SJSA1 (cell line): ENCODE data around the gene NANOG. TPM values are rescaled to one million over a fixed set of nuclear protein-coding genes. Genes with fewer than 3 reads are reported as not detected.
"Not testable (repeated sequence)": the region's sequence is repeated elsewhere in the genome, so short reads cannot be mapped to it uniquely, and the experiment has no call there.

ENCODE experiments used
- DNase-seq, 2 experiments: peaks; one replicate each; pipeline ENCODE4 v3.0.0-alpha.2; 2015 to 2020; ENCODE audit warnings: low spot score in 2 of 2, low read depth in 1 of 2
- H3K27ac ChIP-seq: fragments of 250-450 bp; sonication (Bioruptor Pico); 2 replicates; pipeline ENCODE4 v1.5.1; 2020; ENCODE audit warnings: mild to moderate bottlenecking, moderate library complexity
- H3K27me3 ChIP-seq: fragments of 250-450 bp; sonication (Bioruptor Pico); replicated peaks from 2 replicates; pipeline ENCODE4 v1.5.1; 2020; ENCODE audit warnings: mild to moderate bottlenecking, moderate library complexity
- H3K36me3 ChIP-seq: fragments of 250-450 bp; sonication (Bioruptor Pico); 2 replicates; pipeline ENCODE4 v1.5.1; 2020; ENCODE audit warnings: mild to moderate bottlenecking
- H3K4me1 ChIP-seq: fragments of 250-450 bp; sonication (Bioruptor Pico); replicated peaks from 2 replicates; pipeline ENCODE4 v1.6.1; 2021; ENCODE audit warnings: mild to moderate bottlenecking
- H3K4me3 ChIP-seq: fragments of 250-450 bp; sonication (Bioruptor Pico); 2 replicates; pipeline ENCODE4 v1.5.1; 2020; ENCODE audit warnings: mild to moderate bottlenecking
- H3K9me3 ChIP-seq: fragments of 250-450 bp; sonication (Bioruptor Pico); replicated peaks from 2 replicates; pipeline ENCODE4 v1.5.1; 2020; ENCODE audit warnings: mild to moderate bottlenecking
- total RNA-seq: library from RNA; depleted of rRNA; stranded (reverse); fragments of >200 nt; shearing (Covaris generic); gene quantifications from 2 replicates; pipeline ENCODE4 v1.2.3, GENCODE V29; 2014

The NANOG gene
- total RNA-seq, 1 experiment from 2014 or later, result not detected

DNA sequence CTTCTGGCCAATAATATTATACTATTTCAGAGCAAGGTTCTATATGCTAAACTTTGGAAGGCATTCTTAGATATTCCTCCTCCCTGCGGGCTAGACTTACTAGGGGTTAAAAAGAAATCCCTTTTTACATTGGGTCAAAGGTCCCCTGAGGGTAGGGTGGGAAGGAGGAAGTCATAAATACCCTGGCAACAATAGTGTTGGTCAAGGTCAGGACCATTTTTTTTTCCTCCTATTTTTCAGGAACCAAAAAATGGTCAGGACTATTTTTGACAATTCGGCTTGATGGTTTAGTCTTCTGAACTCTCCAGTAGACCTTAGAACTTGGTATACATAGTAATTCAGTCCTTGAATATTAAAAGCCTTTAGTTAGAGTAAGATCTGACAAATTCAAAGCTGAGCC lies 4.5 kb upstream of the NANOG start:
- H3K4me3 ChIP-seq, result no peak overlapping the region
- H3K4me1 ChIP-seq, result no peaks in the 10 kb centered on the region
- no peak overlapping the region for H3K27ac ChIP-seq
- no peaks in the 10 kb centered on the region for H3K36me3 ChIP-seq
- DNase-seq, result no peak
- H3K27me3 ChIP-seq, result no peaks in the 10 kb centered on the region
- no peaks in the 10 kb centered on the region for H3K9me3 ChIP-seq

GRCh38 chr12:7787574-7788293 lies 1.5 kb upstream of the NANOG start:
- H3K36me3 ChIP-seq, result no peaks in the 10 kb centered on the region
- DNase-seq, result no peak
- no peaks in the 10 kb centered on the region for H3K9me3 ChIP-seq
- no peaks in the 10 kb centered on the region for H3K4me1 ChIP-seq
- H3K4me3 ChIP-seq, result no peak overlapping the region
- H3K27ac ChIP-seq, result no peak overlapping the region
- H3K27me3 ChIP-seq, result no peaks in the 10 kb centered on the region

GRCh38 chr12:7788294-7788660 lies 925 bp upstream of the NANOG start:
- no peaks in the 10 kb centered on the region for H3K27me3 ChIP-seq
- no peaks in the 10 kb centered on the region for H3K4me1 ChIP-seq
- no peak overlapping the region for H3K4me3 ChIP-seq
- no peak for DNase-seq
- H3K9me3 ChIP-seq, result no peaks in the 10 kb centered on the region
- H3K36me3 ChIP-seq, result no peaks in the 10 kb centered on the region
- H3K27ac ChIP-seq, result no peak overlapping the region

GRCh38 chr12:7793211-7793610 lies 4.0 kb downstream of the NANOG start:
- no peak overlapping the region for H3K4me3 ChIP-seq
- no peak for DNase-seq
- no peaks in the 10 kb centered on the region for H3K36me3 ChIP-seq
- H3K27ac ChIP-seq, result no peak overlapping the region
- no peaks in the 10 kb centered on the region for H3K9me3 ChIP-seq
- 0 out of 2 replicates have a peak, but pooled peaks cover 3% of the 10 kb centered on the region for H3K27me3 ChIP-seq
- H3K4me1 ChIP-seq, result no peaks in the 10 kb centered on the region

GRCh38 chr12:7797269-7797668 lies 8.1 kb downstream of the NANOG start:
- not testable (repeated sequence) for H3K9me3 ChIP-seq, H3K4me1 ChIP-seq, H3K27ac ChIP-seq, DNase-seq, H3K4me3 ChIP-seq, H3K36me3 ChIP-seq, H3K27me3 ChIP-seq

DNA sequence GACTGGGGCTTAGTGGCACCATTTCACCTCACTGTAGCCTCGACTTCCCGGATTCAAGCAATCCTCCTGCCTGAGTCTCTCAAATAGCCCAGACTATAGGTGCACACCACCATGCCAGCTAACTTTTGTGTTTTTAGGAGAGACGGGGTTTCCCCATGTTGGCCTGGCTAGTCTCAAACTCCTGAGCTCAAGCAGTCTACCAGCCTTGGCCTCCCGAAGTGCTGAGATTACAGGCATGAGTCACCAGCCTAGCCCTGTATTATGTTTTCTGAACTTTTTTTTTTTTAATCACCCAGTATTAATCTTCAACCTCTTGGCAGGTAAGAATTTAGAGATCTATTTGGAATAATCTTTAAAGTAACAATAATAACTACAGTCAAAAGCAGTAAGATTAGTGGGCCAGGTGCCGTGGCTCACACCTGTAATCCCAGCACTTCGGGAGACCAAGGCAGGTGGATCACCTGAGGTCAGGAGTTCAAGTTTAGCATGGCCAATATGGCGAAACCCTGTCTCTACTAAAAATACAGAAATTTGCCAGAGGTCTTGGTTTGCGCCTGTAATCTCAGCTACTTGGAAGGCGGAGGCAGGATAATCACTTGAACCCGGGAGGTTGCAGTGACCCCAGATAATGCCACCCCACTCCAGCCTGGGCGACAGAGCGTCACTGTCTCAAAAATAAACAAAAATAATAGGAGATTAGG lies 8.6 kb downstream of the NANOG start:
- Histone ChIP-seq H3K27ac (no peak overlapping the region), H3K4me1 (no peaks in the 10 kb centered on the region), H3K36me3 (no peaks in the 10 kb centered on the region), H3K4me3 (no peak overlapping the region), H3K27me3 (0 out of 2 replicates have a peak, but pooled peaks cover 3% of the 10 kb centered on the region), H3K9me3 (no peaks in the 10 kb centered on the region)
- no peak for DNase-seq

GRCh38 chr12:7798750-7799308 lies 9.6 kb downstream of the NANOG start:
- not testable (repeated sequence) for H3K4me1 ChIP-seq, DNase-seq, H3K9me3 ChIP-seq, H3K27me3 ChIP-seq, H3K4me3 ChIP-seq, H3K27ac ChIP-seq, H3K36me3 ChIP-seq

DNA sequence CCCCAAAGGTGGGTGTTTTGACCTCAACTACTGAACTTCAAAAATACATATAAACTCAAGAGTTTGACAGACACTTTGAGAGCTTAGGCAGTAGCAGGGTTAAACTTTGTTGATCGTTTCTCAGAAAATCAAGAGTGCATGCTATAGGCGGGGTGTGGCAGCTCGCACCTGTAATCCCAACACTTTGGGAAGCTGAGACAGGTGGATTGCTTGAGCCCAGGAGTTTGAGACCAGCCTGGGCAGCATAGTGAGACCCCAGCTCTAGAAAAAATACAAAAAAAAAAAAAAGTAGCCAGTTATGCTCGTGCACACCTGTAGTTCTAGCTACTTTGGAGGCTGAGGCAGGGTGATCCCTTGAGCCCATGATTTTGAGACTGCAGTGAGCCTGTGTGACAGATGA lies 12.3 kb downstream of the NANOG start:
- no peaks in the 10 kb centered on the region for H3K27me3 ChIP-seq
- no peak for DNase-seq
- no peak overlapping the region for H3K4me3 ChIP-seq
- no peak overlapping the region for H3K27ac ChIP-seq
- no peaks in the 10 kb centered on the region for H3K4me1 ChIP-seq
- H3K36me3 ChIP-seq, result no peaks in the 10 kb centered on the region
- H3K9me3 ChIP-seq, result no peaks in the 10 kb centered on the region

- not testable (repeated sequence) for DNase-seq, H3K36me3 ChIP-seq, H3K4me3 ChIP-seq, H3K9me3 ChIP-seq, H3K4me1 ChIP-seq, H3K27ac ChIP-seq, H3K27me3 ChIP-seq
Measured at GRCh38 chr12:7806319-7806718, 17.1 kb downstream of the NANOG start.

DNA sequence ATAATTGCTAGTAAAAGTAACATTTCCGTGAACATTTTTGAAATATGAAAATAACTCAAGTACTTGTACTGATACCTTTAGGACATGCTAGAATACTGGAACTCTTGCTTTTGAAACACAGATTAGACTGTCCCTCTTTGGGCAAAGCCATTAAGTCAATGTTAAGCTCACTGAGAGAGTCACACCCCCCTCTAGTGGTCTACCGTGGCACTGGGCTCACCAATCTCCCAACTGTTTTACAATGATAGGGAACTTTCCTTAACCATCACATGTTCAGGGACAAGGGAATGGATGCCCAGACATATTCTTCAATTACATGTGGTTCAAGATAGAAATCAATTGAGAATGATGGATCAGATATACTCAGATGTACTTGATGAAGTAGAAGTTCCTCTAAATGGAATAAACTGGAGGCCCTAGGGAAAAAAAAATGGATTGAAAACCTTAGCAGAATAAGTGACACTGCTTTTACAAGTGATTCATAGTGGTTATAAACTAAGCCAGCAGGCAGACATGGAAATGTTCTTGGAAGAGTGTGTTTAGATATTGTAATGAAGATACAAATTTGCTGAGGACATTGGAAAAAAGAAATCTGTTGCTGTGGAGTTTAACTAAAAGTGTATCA lies 17.8 kb downstream of the NANOG start:
- Histone ChIP-seq H3K4me3 (no peak overlapping the region), H3K27me3 (no peaks in the 10 kb centered on the region), H3K36me3 (no peaks in the 10 kb centered on the region), H3K9me3 (no peaks in the 10 kb centered on the region), H3K27ac (no peak overlapping the region), H3K4me1 (no peaks in the 10 kb centered on the region)
- DNase-seq, result peak; percentile 33 to 62

DNA sequence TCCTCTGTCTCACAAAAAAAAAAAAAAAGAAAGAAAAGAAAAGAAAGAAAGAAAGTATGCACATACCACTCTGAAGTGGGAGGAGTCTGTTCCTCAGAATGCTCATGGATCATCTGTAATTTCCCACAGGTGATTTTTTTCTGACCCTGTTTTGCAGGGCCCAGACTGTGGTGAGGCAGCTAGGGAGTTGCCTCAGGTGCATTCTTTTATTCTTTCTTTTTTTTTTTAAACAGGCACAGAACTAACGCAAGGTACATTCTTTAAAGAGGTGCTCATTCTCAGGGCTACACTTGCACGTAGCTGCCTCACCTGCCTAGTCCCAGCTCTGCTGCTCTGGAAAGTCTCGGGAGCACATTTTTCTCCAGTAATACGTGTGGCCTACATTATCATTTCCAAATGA lies 36.6 kb downstream of the NANOG start:
- not testable (repeated sequence) for H3K4me3 ChIP-seq, DNase-seq, H3K9me3 ChIP-seq, H3K36me3 ChIP-seq, H3K27me3 ChIP-seq, H3K4me1 ChIP-seq, H3K27ac ChIP-seq

GRCh38 chr12:7829737-7830136 lies 40.5 kb downstream of the NANOG start:
- not testable (repeated sequence) for DNase-seq, H3K27me3 ChIP-seq, H3K27ac ChIP-seq, H3K4me1 ChIP-seq, H3K36me3 ChIP-seq, H3K4me3 ChIP-seq, H3K9me3 ChIP-seq

- Histone ChIP-seq H3K27me3 (no peaks in the 10 kb centered on the region), H3K9me3 (no peaks in the 10 kb centered on the region), H3K4me3 (no peak overlapping the region), H3K36me3 (no peaks in the 10 kb centered on the region), H3K4me1 (no peaks in the 10 kb centered on the region), H3K27ac (no peak overlapping the region)
- DNase-seq, result peak in 1 of 2 experiments; percentile 15
Measured at GRCh38 chr12:7832059-7832696, 43.0 kb downstream of the NANOG start.

- H3K27ac ChIP-seq, H3K27me3 ChIP-seq, DNase-seq, H3K4me3 ChIP-seq, H3K4me1 ChIP-seq, H3K36me3 ChIP-seq, H3K9me3 ChIP-seq: not testable (repeated sequence)
Measured at GRCh38 chr12:7833201-7833600, 44.0 kb downstream of the NANOG start.
